Hepatocyte (in vitro differentiated cells): Measurements from ENCODE around the gene OVCH2. TPM values are rescaled to one million over a fixed set of nuclear protein-coding genes. Genes with fewer than 3 reads are reported as not detected.

Experiments used
- DNase-seq: peaks from one replicate; pipeline ENCODE4 v3.0.0-alpha.2; 2016; ENCODE audit warnings: low spot score
- H2AFZ ChIP-seq: fragments of 200-600 bp; sonication (generic); 2 replicates; pipeline ENCODE4 v1.6.0; 2016; ENCODE audit warnings: antibody characterized with exemption, mild to moderate bottlenecking
- H3K27ac ChIP-seq: fragments of 200-600 bp; sonication (generic); 2 replicates; pipeline ENCODE4 v1.5.1; 2016; ENCODE audit warnings: mild to moderate bottlenecking
- H3K27me3 ChIP-seq: fragments of 200-600 bp; sonication (generic); 2 replicates; pipeline ENCODE4 v1.6.1; 2016
- H3K36me3 ChIP-seq: fragments of 200-600 bp; sonication (generic); replicated peaks from 2 replicates; pipeline ENCODE4 v1.5.1; 2016; ENCODE audit warnings: low read depth; ENCODE audit not compliant: insufficient read depth
- H3K4me1 ChIP-seq: fragments of 200-600 bp; sonication (generic); 2 replicates; pipeline ENCODE4 v1.5.1; 2016; ENCODE audit warnings: mild to moderate bottlenecking, moderate library complexity; ENCODE audit not compliant: insufficient read depth
- H3K4me2 ChIP-seq: fragments of 200-600 bp; sonication (generic); 2 replicates; pipeline ENCODE4 v1.6.0; 2016
- H3K4me3 ChIP-seq: fragments of 200-600 bp; sonication (generic); 2 replicates; pipeline ENCODE4 v1.5.1; 2016; ENCODE audit warnings: mild to moderate bottlenecking
- H3K79me2 ChIP-seq: fragments of 200-600 bp; sonication (generic); 2 replicates; pipeline ENCODE4 v1.6.0; 2017; ENCODE audit warnings: mild to moderate bottlenecking
- H3K9me2 ChIP-seq: fragments of 200-600 bp; sonication (generic); replicated peaks from 2 replicates; pipeline ENCODE4 v1.6.0; 2017; ENCODE audit warnings: mild to moderate bottlenecking; ENCODE audit not compliant: insufficient read depth
- H3K9me3 ChIP-seq: fragments of 200-600 bp; sonication (generic); 2 replicates; pipeline ENCODE4 v1.5.1; 2016; ENCODE audit warnings: low read depth, mild to moderate bottlenecking
- H4K20me1 ChIP-seq: fragments of 200-600 bp; sonication (generic); 2 replicates; pipeline ENCODE4 v1.6.0; 2016; ENCODE audit warnings: mild to moderate bottlenecking; ENCODE audit not compliant: insufficient read depth, poor library complexity, severe bottlenecking
- EZH2 ChIP-seq: fragments of 200-600 bp; sonication (generic); IDR thresholded peaks from 2 replicates; pipeline ENCODE4 v1.6.1; 2016; ENCODE audit warnings: antibody characterized with exemption, mild to moderate bottlenecking, borderline replicate concordance
- EZH2phosphoT487 ChIP-seq: fragments of 200-600 bp; sonication (generic); IDR thresholded peaks from one replicate; pipeline ENCODE4 v1.6.1; 2018; ENCODE audit warnings: antibody characterized with exemption, mild to moderate bottlenecking, low read depth, moderate library complexity; ENCODE audit not compliant: unreplicated experiment, severe bottlenecking
- WGBS: methylation state at CpG from one replicate; pipeline ENCODE4 v1.1.6; 2016; ENCODE audit warnings: low lambda C conversion rate; ENCODE audit errors: missing lambda C conversion rate; 5-methylcytosine and 5-hydroxymethylcytosine counted together
- polyA plus RNA-seq: library from polyadenylated mRNA; unstranded; fragments of >200 nt; fragmentation: Nextera tagmentation; extraction: Ambion mirVana; gene quantifications from 2 replicates; pipeline ENCODE4 v1.2.1, GENCODE V29; 2016
- total RNA-seq: library from RNA; depleted of rRNA; stranded (reverse); fragments of >200 nt; gene quantifications from 2 replicates; pipeline ENCODE4 v1.2.3, GENCODE V29; 2014
- TF ChIP-seq, protein P1 (sequence below): fragments of 200-600 bp; sonication (generic); IDR thresholded peaks from 2 replicates; pipeline ENCODE4 v1.5.1; 2016; ENCODE audit warnings: antibody characterized with exemption, mild to moderate bottlenecking; ENCODE audit not compliant: poor library complexity

OVCH2 gene
- total and polyA plus RNA-seq, 2 experiments from 2014 or later, result 0.51 to 0.63 TPM

- Histone ChIP-seq H4K20me1 (no peaks in the 10 kb centered on the region), H3K4me1 (peaks cover 9% of the 10 kb centered on the region), H3K79me2 (no peaks in the 10 kb centered on the region), H3K9me2 (no peaks in the 10 kb centered on the region), H2AFZ (no peak overlapping the region), H3K4me3 (no peak overlapping the region), H3K27me3 (no peaks in the 10 kb centered on the region), H3K27ac (no peak overlapping the region), H3K36me3 (no peaks in the 10 kb centered on the region), H3K9me3 (no peaks in the 10 kb centered on the region), H3K4me2 (no peak overlapping the region)
- peak; percentile 66 for DNase-seq
- 7% methylated on average over 4 of the region's 4 CpGs for WGBS
- TF ChIP-seq, protein P1, sequence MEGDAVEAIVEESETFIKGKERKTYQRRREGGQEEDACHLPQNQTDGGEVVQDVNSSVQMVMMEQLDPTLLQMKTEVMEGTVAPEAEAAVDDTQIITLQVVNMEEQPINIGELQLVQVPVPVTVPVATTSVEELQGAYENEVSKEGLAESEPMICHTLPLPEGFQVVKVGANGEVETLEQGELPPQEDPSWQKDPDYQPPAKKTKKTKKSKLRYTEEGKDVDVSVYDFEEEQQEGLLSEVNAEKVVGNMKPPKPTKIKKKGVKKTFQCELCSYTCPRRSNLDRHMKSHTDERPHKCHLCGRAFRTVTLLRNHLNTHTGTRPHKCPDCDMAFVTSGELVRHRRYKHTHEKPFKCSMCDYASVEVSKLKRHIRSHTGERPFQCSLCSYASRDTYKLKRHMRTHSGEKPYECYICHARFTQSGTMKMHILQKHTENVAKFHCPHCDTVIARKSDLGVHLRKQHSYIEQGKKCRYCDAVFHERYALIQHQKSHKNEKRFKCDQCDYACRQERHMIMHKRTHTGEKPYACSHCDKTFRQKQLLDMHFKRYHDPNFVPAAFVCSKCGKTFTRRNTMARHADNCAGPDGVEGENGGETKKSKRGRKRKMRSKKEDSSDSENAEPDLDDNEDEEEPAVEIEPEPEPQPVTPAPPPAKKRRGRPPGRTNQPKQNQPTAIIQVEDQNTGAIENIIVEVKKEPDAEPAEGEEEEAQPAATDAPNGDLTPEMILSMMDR, result peak; percentile 86
- TF ChIP-seq EZH2phosphoT487, result no peak
- TF ChIP-seq EZH2, result no peak
Measured at GRCh38 chr11:7688238-7688826, 17.9 kb downstream of the OVCH2 start.

DNA sequence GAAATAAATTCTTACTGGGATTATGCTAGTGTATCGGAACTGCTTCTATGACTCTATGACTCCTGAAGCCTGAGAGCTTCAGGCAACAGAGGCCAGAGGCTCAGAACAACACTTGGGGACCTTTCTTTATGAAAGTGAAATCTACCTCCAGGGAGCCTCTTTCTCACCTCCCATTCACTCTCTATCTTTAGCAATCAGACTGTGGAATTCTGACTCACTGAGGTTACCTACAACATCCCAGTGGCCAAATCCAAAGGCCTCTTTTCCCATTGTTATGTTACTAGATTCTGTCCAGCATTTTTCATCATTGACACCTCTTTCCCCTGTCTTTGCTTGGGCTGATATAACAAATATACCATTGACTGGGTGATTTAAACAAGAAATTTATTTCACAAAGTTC, 18.9 kb downstream of the OVCH2 start:
- Histone ChIP-seq H3K4me1 (peaks cover 9% of the 10 kb centered on the region), H2AFZ (no peak overlapping the region), H3K9me2 (no peaks in the 10 kb centered on the region), H3K79me2 (no peaks in the 10 kb centered on the region), H3K4me3 (no peak overlapping the region), H3K4me2 (no peak overlapping the region), H3K9me3 (no peaks in the 10 kb centered on the region), H3K27me3 (no peaks in the 10 kb centered on the region), H3K27ac (no peak overlapping the region), H3K36me3 (no peaks in the 10 kb centered on the region), H4K20me1 (no peaks in the 10 kb centered on the region)
- TF ChIP-seq EZH2, result no peak
- TF ChIP-seq, protein P1, result no peak
- TF ChIP-seq EZH2phosphoT487, result no peak
- 100% methylated on average over 1 of the region's 1 CpG for WGBS
- no peak for DNase-seq

GRCh38 chr11:7686761-7687160, 19.5 kb downstream of the OVCH2 start:
- Histone ChIP-seq H3K9me2 (no peaks in the 10 kb centered on the region), H3K4me2 (no peak overlapping the region), H3K36me3 (no peaks in the 10 kb centered on the region), H3K27me3 (no peaks in the 10 kb centered on the region), H3K79me2 (no peaks in the 10 kb centered on the region), H4K20me1 (no peaks in the 10 kb centered on the region), H3K27ac (no peak overlapping the region), H2AFZ (no peak overlapping the region), H3K9me3 (no peaks in the 10 kb centered on the region), H3K4me1 (peaks cover 3% of the 10 kb centered on the region), H3K4me3 (no peak overlapping the region)
- 89% methylated on average over 4 of the region's 4 CpGs for WGBS
- DNase-seq, result no peak
- TF ChIP-seq EZH2 (no peak), EZH2phosphoT487 (no peak)
- TF ChIP-seq, protein P1, result no peak

DNA sequence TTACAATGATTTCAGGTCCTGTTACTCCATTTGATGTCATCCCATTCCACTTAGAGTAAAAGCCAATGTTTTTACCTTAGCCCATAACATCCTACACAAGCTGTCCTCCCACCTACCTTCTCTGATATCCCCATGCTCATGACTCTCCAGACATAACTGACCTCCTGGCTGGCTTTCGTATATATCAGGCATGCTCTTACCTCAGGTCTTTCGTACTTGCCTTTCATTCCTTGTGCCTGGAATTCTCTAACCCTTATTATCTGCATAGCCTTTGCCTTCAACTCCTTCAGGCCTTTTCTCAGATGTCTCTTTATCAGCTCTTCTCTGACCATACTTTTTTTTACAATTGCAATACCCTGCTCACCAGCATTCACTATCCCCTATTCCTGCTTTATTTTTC, 22.7 kb downstream of the OVCH2 start:
- H3K27me3 ChIP-seq, result no peaks in the 10 kb centered on the region
- H3K4me2 ChIP-seq, result no peak overlapping the region
- no peak for DNase-seq
- H3K27ac ChIP-seq, result no peak overlapping the region
- H3K4me1 ChIP-seq, result no peaks in the 10 kb centered on the region
- H3K4me3 ChIP-seq, result no peak overlapping the region
- no peaks in the 10 kb centered on the region for H4K20me1 ChIP-seq
- no peaks in the 10 kb centered on the region for H3K36me3 ChIP-seq
- H3K9me2 ChIP-seq, result no peaks in the 10 kb centered on the region
- no peaks in the 10 kb centered on the region for H3K79me2 ChIP-seq
- H2AFZ ChIP-seq, result no peak overlapping the region
- WGBS, result 80% methylated on average over 2 of the region's 2 CpGs
- TF ChIP-seq, protein P1, result no peak
- TF ChIP-seq EZH2phosphoT487 (no peak), EZH2 (no peak)
- H3K9me3 ChIP-seq, result no peaks in the 10 kb centered on the region
